Neural progenitor cell (in vitro differentiated cells): ENCODE data around the gene CPNE2. TPM values are rescaled to one million over a fixed set of nuclear protein-coding genes. Genes with fewer than 3 reads are reported as not detected.

Source experiments
- DNase-seq: peaks from one replicate; pipeline ENCODE4 v3.0.0-alpha.2; 2016; ENCODE audit warnings: low spot score
- H2AFZ ChIP-seq: fragments of 200-600 bp; sonication (generic); replicated peaks from 2 replicates; pipeline ENCODE4 v1.6.1; 2016; ENCODE audit warnings: antibody characterized with exemption
- H3F3A ChIP-seq: fragments of 200-600 bp; sonication (generic); 2 replicates; pipeline ENCODE4 v1.6.1; 2016; ENCODE audit warnings: antibody characterized with exemption, low read depth
- H3K27ac ChIP-seq: fragments of 200-600 bp; sonication (generic); 2 replicates; pipeline ENCODE4 v1.5.1; 2016; ENCODE audit warnings: mild to moderate bottlenecking
- H3K27me3 ChIP-seq: fragments of 200-600 bp; sonication (generic); 2 replicates; pipeline ENCODE4 v1.6.1; 2016; ENCODE audit warnings: mild to moderate bottlenecking, moderate library complexity
- H3K36me3 ChIP-seq: fragments of 200-600 bp; sonication (generic); 2 replicates; pipeline ENCODE4 v1.5.1; 2016
- H3K4me1 ChIP-seq: fragments of 200-600 bp; sonication (generic); 2 replicates; pipeline ENCODE4 v1.6.1; 2016; ENCODE audit warnings: mixed run types
- H3K4me2 ChIP-seq: fragments of 200-600 bp; sonication (generic); 2 replicates; pipeline ENCODE4 v1.6.1; 2016
- H3K4me3 ChIP-seq: fragments of 200-600 bp; sonication (generic); 2 replicates; pipeline ENCODE4 v1.5.1; 2016
- H3K79me2 ChIP-seq: fragments of 200-600 bp; sonication (generic); 2 replicates; pipeline ENCODE4 v1.6.1; 2016; ENCODE audit warnings: low read depth
- H3K9ac ChIP-seq: fragments of 200-600 bp; sonication (generic); 2 replicates; pipeline ENCODE4 v1.6.1; 2016
- H3K9me3 ChIP-seq: fragments of 200-600 bp; sonication (generic); 2 replicates; pipeline ENCODE4 v1.5.1; 2016; ENCODE audit warnings: low read depth
- H4K20me1 ChIP-seq: fragments of 200-600 bp; sonication (generic); 2 replicates; pipeline ENCODE4 v1.6.1; 2016; ENCODE audit warnings: low read depth
- H3K27ac Mint-ChIP-seq: 3 replicates; pipeline ENCODE4 v1.8.0; 2021; ENCODE audit warnings: mixed read lengths
- H3K27me3 Mint-ChIP-seq: 2 replicates; pipeline ENCODE4 v1.8.0; 2022; ENCODE audit warnings: low read depth, mild to moderate bottlenecking, inconsistent platforms, moderate library complexity, mixed read lengths; ENCODE audit not compliant: insufficient read depth
- H3K36me3 Mint-ChIP-seq: 3 replicates; pipeline ENCODE4 v1.8.0; 2021; ENCODE audit warnings: mixed read lengths
- H3K4me1 Mint-ChIP-seq: 3 replicates; pipeline ENCODE4 v1.8.0; 2021; ENCODE audit warnings: mixed read lengths
- H3K4me3 Mint-ChIP-seq: 3 replicates; pipeline ENCODE4 v1.8.0; 2021; ENCODE audit warnings: mild to moderate bottlenecking, moderate library complexity, mixed read lengths
- H3K9me3 Mint-ChIP-seq: 3 replicates; pipeline ENCODE4 v1.8.0; 2020; ENCODE audit warnings: mixed read lengths
- CTCF ChIP-seq: fragments of 200-600 bp; sonication (generic); IDR thresholded peaks from 2 replicates; pipeline ENCODE4 v1.5.1; 2017; ENCODE audit warnings: antibody characterized with exemption, mild to moderate bottlenecking
- EZH2 ChIP-seq: fragments of 200-600 bp; sonication (generic); IDR thresholded peaks from 2 replicates; pipeline ENCODE4 v1.6.1; 2017; ENCODE audit warnings: antibody characterized with exemption, mild to moderate bottlenecking, moderate library complexity
- EZH2phosphoT487 ChIP-seq: fragments of 200-600 bp; sonication (generic); IDR thresholded peaks from 2 replicates; pipeline ENCODE4 v1.6.1; 2017; ENCODE audit warnings: antibody characterized with exemption
- total RNA-seq: library from RNA; depleted of rRNA; stranded (reverse); fragments of >200 nt; gene quantifications from 2 replicates; pipeline ENCODE4 v1.2.3, GENCODE V29; 2015; ENCODE audit warnings: low replicate concordance

CPNE2 gene
- total RNA-seq, 1 donor from 2014 or later, result 19.8 TPM

- Mint-ChIP-seq H3K36me3 (peaks cover 12% of the 10 kb centered on the region), H3K4me1 (peaks cover 64% of the 10 kb centered on the region), H3K27ac (no peak overlapping the region), H3K27me3 (peaks cover 6% of the 10 kb centered on the region), H3K9me3 (no peaks in the 10 kb centered on the region), H3K4me3 (no peak overlapping the region)
- Histone ChIP-seq H2AFZ (no peak overlapping the region), H3K9ac (no peak overlapping the region), H3F3A (peaks cover 22% of the 10 kb centered on the region), H3K79me2 (no peaks in the 10 kb centered on the region), H4K20me1 (no peaks in the 10 kb centered on the region), H3K4me3 (no peak overlapping the region), H3K27me3 (no peaks in the 10 kb centered on the region), H3K4me2 (no peak overlapping the region), H3K9me3 (no peaks in the 10 kb centered on the region), H3K36me3 (no peaks in the 10 kb centered on the region), H3K27ac (no peak overlapping the region), H3K4me1 (peaks cover 24% of the 10 kb centered on the region)
- TF ChIP-seq CTCF, result no peak
- no peak for TF ChIP-seq EZH2
- TF ChIP-seq EZH2phosphoT487, result no peak
- DNase-seq, result no peak
These were observed 53.0 kb downstream of the CPNE2 start for GRCh38 chr16:57145046-57146021.

- Histone ChIP-seq H2AFZ (no peak overlapping the region), H3K4me1 (peaks cover 28% of the 10 kb centered on the region), H4K20me1 (peaks cover 2% of the 10 kb centered on the region), H3K79me2 (no peaks in the 10 kb centered on the region), H3K9me3 (no peaks in the 10 kb centered on the region), H3F3A (peaks cover 22% of the 10 kb centered on the region), H3K4me3 (no peak overlapping the region), H3K9ac (no peak overlapping the region), H3K27ac (no peak overlapping the region), H3K36me3 (no peaks in the 10 kb centered on the region), H3K27me3 (no peaks in the 10 kb centered on the region), H3K4me2 (no peak overlapping the region)
- no peak overlapping the region for H3K27ac Mint-ChIP-seq
- H3K9me3 Mint-ChIP-seq, result no peaks in the 10 kb centered on the region
- DNase-seq, result no peak
- TF ChIP-seq EZH2 (no peak), CTCF (no peak), EZH2phosphoT487 (no peak)
- H3K36me3 Mint-ChIP-seq, result peaks cover 12% of the 10 kb centered on the region
- peaks cover 73% of the 10 kb centered on the region for H3K4me1 Mint-ChIP-seq
- peaks cover 6% of the 10 kb centered on the region for H3K27me3 Mint-ChIP-seq
- no peak overlapping the region for H3K4me3 Mint-ChIP-seq
These were observed 53.8 kb downstream of the CPNE2 start for GRCh38 chr16:57146040-57146647.

- Histone ChIP-seq H3K4me1 (peaks cover 34% of the 10 kb centered on the region), H3K27me3 (no peaks in the 10 kb centered on the region), H3K9me3 (no peaks in the 10 kb centered on the region), H3K79me2 (no peaks in the 10 kb centered on the region), H3K36me3 (no peaks in the 10 kb centered on the region), H3K9ac (no peak overlapping the region), H3F3A (peaks cover 22% of the 10 kb centered on the region), H3K27ac (no peak overlapping the region), H2AFZ (no peak overlapping the region), H3K4me3 (no peak overlapping the region), H3K4me2 (no peak overlapping the region), H4K20me1 (peaks cover 7% of the 10 kb centered on the region)
- Mint-ChIP-seq H3K36me3 (peaks cover 12% of the 10 kb centered on the region), H3K27ac (no peak overlapping the region), H3K4me3 (no peak overlapping the region), H3K27me3 (peaks cover 6% of the 10 kb centered on the region), H3K9me3 (no peaks in the 10 kb centered on the region), H3K4me1 (peaks cover 77% of the 10 kb centered on the region)
- TF ChIP-seq CTCF (peak; percentile 36), EZH2 (no peak), EZH2phosphoT487 (no peak)
- peak; percentile 49 for DNase-seq
These were observed 54.4 kb downstream of the CPNE2 start for GRCh38 chr16:57146735-57147134.
